Stimulated activated CD4-positive, alpha-beta T cell treated with anti-CD3 and anti-CD28 coated beads, Interleukin-4, amount 100 ng/mL, for 48 hours (primary cell): ENCODE data around the gene ATP5MK.
"Not testable (repeated sequence)": the region's sequence is repeated elsewhere in the genome, so short reads cannot be mapped to it uniquely, and the experiment has no call there.

Experiments
- DNase-seq, 2 donors: peaks; one replicate each; pipeline ENCODE4 v3.0.0-alpha.2; 2020; ENCODE audit warnings: low read depth in 2 of 2

Gene ATP5MK, protein sequence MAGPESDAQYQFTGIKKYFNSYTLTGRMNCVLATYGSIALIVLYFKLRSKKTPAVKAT

DNA sequence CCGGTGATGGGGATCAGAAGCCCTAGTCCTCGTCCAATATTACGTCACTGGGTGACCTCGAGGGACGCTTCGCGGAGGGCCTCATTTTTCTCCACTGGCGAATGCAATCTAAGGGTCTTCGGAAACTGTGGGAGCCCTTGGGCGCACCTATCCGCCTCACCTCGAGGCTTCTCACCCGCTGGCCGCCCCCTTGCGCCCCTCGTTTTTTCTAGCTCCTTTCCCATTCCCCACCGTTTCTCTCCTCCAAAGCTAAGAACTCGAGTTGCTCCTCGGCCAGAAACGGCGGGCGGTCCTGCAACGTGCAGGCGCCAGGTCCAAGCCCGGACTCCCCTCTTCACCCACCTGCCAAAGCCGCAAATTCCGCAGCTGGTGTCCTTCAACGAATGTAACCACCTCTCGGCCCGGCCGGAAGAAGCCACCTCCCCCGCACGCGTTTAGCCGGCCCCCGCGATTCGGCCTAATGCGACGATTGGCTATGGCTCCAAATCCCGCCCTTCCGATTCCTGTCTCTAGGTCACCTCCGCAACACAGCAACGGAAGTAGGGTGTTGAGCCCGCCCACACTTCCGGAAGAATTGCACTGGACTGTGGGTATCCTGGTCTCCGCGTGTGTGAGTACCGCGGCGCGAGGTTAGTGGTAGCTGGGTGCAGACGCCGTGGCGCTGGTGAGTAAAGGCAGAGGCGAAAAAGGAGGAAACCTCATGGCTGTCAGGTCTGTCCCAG is at the start of gene ATP5MK, which contains the start of gene PDCD11:
Gene ATP5MK (minus strand): TSS at position 409 of the 722 bp plus-strand sequence. CDS start 4,018 bp downstream, outside the sequence.
Gene PDCD11 (plus strand): TSS at position 560 of the 722 bp plus-strand sequence. CDS start 1,801 bp downstream, outside the sequence.
- DNase-seq, result peak; percentile 93 to 97

DNA sequence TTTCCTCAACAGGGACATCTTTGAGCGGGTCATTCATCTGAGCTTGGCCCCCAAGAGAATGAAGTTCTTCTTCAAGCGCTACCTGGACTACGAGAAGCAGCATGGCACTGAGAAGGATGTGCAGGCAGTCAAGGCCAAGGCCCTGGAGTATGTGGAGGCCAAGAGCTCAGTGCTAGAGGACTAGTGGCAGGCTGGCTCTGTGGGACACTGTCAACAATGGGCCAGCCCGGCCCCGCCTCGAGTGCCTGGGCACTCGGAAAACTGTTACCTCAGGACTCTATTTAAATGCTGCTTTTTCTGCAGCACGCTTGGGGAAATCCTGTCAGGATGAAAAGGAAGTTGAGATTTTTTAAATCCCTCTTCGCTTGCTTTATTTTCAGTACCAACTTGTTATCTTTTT is 49.1 kb upstream of the ATP5MK start:
- no peak for DNase-seq

DNA sequence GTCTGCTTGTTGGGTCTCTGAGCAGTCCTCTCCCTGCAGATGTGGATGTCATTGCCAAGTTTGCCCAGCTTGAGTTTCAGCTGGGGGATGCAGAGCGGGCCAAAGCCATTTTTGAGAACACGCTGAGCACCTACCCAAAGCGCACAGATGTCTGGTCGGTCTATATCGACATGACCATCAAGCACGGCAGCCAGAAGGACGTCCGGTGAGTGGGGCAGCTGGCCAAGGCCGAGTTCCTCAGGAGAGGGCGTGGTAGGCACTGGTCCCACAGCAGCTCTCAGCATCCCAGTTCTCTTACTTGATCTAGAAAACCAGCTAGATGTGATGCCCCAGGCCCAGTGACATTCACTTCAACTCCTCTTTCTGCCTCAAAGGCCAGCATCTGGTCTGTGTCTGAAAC is 48.2 kb upstream of the ATP5MK start:
- DNase-seq, result no peak

DNA sequence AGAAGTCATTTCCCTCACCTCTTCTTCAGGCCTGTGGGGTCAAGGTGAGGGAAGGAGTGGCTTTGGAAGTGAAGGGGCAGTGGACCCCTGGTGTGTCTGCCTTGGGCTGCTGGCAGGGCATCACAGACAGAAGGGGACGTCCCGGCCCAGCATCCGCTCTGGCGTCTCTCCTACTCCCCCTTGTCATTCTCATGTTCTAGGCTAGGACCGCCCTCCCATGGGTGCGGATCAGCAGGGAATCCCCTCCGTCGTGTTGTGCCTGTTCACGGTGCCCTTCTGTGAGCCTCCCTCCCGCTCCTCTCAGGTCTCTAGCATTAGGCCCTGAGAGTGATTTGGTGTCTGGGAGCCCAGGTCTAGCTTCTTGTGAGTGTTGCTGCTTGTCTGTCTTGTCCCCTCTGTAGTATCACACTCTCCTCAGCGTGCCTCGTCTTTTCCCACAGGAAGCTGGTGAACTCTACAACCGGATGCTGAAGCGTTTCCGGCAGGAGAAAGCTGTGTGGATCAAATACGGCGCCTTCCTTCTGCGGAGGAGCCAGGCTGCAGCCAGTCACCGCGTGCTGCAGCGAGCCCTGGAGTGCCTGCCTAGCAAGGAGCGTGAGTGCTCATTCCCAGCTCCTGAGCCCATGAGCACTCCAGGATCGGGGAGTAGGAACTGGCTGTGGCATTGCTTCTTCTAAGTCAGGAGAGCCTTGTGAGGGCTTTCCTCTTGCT is 47.4 kb upstream of the ATP5MK start:
- no peak for DNase-seq

DNA sequence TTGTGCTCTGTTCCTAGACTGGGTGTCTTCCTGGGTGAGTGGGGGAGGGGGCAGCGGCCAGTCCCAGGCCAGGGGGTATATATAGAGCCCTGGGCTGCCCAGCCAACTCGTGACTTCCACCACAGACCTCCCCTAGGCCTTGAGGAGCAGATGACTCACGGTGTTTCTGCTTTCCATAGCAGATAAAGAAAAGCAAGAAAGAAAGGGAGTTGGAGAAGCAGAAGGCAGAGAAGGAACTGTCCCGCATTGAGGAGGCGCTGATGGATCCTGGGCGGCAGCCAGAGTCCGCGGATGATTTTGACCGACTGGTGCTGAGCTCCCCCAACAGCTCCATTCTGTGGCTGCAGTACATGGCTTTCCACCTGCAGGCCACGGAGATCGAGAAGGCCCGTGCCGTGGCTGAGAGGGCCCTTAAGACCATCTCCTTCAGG is 45.8 kb upstream of the ATP5MK start:
- no peak for DNase-seq

DNA sequence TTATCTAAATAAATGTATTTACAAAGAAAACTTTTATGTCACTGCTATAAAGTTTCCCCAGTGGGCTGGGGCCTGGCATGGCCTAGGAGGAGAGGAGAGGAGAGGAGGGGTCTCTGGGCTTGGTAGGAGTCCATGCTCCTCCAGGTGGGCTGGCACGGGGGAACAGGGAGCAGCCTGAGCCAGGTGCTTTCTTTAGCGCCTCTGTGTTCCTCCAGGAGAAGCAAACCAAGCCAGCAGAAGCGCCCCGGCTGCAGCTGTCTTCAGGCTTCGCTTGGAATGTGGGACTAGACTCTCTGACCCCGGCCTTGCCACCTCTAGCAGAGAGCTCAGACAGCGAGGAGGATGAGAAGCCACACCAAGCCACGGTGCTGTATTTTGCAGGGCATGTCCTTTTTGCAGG is 45.3 kb upstream of the ATP5MK start:
- no peak for DNase-seq

DNA sequence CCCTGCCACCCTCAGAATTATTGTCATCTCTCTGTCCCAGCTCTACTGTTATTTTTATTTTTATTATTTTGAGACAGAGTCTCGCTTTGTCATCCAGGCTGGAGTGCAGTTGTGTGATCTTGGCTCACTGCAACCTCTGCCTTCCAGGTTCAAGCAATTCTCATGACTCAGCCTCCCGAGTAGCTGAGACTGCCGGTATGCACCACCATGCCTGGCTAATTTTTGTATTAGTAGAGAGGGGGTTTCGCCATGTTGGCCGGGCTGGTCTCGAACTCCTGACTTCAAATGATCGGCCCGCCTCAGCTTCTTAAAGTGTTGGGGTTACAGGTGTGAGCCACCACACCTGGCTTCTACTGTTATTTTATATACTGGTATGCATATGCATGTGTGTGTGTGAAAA is 44.9 kb upstream of the ATP5MK start:
- no peak for DNase-seq

DNA sequence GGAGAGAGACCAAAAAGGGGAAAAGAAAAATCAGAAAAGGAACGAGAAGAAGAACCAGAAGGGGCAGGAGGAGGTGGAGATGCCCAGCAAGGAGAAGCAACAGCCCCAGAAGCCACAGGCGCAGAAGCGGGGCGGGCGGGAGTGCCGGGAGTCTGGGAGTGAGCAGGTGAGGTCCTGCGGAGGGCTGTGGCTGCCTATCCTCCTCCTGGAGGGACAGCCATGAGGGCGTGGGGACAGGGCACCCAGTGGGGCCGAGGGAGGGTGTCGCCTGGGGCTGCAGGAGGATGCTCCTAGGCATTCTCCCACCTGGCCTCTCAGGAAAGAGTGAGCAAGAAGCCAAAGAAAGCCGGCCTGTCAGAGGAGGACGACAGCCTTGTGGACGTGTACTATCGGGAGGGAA is 44.1 kb upstream of the ATP5MK start:
- DNase-seq, result no peak

DNA sequence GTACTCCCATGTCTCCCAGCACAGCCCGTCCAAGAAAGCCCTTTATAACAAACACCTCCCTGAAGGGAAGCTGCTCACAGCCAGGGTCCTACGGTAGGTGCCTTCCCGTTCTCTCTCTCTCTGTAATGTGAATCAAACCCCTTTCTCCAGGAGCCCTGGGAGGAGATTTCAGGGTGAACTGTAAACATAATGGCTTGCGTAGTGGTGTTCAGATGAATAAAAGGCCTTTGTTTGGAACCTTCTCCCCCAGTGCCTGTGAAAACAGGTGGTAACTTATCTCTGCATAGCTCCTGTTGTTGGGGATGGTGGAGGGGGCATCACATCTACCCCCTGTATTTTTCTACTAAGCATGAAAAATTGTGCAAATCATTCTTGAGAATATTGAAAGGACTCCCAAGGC is 43.5 kb upstream of the ATP5MK start:
- no peak for DNase-seq

DNA sequence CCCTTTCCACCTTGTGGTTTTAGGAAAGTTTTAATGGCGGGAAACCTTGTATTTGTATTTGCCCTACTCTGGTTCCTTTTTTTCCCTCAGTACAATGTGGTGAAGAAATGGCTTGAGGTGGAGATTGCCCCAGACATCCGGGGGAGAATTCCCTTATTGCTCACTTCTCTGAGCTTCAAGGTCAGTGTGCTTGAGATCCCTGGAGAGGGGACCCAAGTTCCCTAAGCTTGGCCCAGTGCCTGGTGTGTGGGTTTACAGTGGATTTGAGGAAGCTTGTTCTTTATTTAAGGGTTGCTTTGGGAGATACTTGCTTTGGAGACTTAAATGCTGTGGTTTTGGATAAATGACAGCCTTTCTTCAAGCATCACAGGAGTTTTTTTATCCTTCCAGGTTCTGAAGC is 37.6 kb upstream of the ATP5MK start:
- no peak for DNase-seq

DNA sequence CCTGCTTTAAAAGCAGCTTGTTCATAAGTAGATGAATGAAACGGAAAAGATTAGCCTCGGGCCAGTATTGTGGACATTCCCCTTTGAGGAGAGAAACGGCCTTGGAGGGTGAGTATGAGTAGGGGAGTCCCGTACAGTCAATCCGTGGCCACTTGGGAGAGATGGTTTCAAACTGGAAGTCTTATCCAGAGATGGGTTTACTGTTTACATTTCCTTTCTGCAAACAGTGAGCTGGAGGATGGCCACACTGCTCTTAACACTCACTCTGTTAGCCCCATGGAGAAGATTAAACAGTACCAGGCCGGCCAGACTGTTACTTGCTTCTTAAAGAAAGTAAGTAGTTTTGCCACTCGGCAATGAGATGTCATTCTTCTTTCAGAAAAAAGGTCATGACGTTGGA is 35.6 kb upstream of the ATP5MK start:
- no peak for DNase-seq

DNA sequence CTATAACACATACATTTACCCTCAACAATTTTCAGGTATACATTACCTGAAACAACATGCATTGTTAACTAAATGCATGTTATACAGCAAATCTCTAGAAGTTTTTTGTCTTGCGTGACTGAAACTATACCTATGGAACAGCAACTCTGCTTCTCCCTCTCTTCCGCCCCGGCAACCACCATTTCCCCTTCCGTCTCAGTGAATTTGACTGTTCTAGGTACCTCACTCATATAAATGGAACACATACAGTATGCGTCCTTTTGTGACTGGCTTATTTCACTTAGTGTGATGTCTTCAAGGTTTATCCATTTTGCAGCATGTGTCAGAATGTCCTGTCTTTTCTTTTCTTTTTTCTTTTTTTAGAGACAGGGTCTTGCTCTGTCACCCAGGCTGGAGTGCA is 33.4 kb upstream of the ATP5MK start:
- no peak for DNase-seq

DNA sequence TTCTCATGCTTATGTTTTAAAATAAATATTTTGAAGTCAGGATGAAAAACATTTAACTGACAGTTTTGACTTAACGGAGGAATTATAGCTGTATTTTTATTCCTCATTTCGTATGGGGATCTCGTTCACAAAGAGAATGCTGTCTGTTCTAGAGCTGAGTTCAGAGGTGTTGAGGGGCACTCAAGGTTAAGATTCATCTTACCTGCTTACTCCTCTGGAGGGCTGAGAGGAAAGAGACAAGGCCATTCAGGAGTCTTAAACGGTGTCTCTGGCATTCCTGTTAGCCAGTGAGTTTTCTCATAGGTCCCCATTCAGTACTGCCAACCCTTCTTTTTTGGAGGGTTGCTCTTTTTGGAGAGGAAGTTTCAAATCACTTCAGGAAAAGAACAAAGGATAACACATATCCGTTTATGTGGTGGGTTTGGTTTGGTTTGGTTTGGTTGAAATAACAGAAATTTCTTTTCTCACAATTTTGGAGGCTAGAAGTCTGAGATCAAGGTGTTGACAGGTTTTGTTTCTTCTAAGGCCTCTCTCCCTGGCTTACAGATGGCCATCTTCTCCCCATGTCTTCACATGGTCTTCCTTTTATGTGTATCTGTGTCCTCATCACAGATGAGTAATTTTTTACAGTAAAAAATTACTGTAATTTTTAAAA is 32.8 kb upstream of the ATP5MK start:
- no peak for DNase-seq

DNA sequence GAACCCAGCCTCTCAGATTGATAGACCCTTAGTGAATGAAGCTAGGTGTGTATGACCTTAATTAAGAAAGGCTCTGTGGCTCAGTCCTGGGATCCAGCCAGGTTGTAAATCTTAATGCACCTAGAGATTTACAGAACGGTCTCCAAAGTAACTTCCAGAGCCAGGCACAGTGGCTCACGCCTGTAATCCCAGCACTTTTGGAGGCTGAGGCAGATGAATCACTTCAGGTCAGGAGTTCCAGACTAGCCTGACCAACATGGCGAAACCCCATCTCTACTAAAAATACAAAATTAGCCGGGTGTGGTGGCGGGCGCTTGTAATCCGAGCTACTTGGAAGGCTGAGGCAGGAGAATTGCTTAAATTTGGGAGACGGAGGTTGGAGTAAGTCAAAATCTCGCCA is 31.6 kb upstream of the ATP5MK start:
- DNase-seq, result no peak

DNA sequence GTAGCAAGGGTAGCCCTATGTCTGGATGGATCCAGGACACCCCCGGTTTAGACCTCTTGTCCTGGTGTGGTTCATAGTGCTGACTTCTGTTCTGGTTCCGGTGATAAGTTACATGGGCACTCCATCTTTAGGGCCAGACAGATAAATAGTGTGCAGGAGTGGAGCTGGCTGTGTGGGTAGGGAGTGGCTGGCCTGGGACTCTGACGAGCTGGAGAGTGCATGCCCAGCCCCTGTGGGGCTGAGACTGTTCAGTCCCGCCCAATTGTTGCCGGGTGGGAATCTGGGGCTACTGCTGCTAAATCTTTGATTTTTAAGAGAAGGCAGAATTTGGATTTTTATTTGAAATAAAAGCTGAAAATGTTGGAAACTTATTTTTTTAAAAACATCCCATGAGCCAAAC is 27.5 kb upstream of the ATP5MK start:
- DNase-seq, result no peak

DNA sequence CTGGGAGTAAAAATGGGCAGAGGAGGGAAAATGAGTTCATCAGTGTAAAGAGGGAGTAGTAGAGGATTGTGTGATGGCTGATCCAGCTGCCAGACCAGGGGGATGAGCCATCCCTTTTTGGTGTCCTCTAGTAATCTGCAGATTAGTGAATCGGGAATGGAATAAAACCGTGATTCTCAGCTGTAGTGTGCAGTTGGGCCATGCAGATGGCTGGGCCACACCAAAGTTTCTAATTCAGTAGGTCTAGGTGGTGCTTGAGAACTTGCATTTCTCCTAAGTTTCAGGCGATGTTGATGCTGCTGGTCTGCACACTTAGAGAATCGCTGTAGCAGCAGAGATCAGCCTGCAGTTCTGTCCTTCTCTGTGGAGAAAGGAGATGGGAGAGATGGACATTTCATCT is 22.8 kb upstream of the ATP5MK start:
- no peak for DNase-seq

DNA sequence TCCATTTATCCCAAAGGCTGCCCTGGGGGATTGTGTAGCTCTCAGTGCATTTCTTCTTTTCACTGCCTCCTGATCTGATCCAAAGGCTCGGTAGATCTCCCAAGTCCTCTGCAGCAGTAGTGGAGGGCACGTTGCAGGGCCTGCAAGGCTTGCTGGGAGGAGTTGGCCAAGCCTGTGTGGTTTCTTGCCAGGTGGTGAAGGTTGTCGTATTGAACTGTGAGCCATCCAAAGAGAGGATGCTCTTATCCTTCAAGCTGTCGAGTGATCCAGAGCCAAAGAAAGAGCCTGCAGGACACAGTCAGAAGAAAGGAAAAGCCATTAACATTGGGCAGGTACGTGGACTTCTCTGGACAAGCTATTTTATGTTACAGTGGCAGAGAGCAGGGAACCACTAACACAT is 21.3 kb upstream of the ATP5MK start:
- DNase-seq, result no peak

DNA sequence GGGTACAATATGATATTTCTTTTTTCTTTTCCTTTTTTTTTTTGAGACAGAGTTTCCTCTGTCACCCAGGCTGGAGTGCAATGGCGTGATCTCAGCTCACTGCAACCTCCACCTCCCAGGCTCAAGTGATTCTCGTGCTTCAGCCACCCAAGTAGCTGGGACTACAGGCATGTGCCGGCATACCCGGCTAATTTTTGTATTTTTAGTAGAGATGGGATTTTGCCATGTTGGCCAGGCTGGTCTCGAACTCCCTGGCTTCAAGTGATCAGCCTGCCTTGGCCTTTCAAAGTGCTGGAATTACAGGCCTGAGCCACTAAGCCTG is 20.8 kb upstream of the ATP5MK start:
- DNase-seq, result not testable (repeated sequence)

DNA sequence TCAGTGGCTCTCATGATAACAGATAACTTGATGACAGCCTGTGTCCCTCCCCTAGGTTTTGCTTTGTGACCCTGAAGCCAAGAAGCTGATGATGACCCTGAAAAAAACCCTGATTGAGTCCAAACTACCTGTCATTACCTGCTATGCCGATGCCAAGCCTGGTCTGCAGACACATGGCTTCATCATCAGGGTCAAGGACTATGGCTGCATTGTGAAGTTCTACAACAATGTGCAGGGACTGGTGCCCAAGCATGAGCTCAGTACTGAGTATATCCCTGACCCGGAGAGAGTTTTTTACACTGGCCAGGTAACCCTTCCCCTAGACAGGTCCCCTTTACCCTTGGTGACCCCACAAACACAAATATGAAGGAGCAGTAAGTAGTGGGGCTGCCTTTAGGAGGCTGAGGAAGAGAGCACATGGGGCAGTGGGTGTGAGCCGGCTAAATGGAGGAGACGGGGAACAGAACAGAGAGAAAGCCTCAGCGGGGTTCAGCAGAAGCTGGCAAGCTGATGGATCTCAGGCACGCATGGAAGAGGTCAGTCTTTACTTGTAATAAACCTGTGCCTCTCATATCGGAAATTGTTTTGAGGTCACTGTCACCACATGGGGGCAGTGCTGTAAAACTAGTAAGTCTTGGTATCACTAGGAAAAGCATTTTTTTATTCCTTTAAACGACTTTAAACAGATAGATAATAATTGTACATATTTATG is 20.3 kb upstream of the ATP5MK start:
- DNase-seq, result peak in 1 of 2 donors; percentile 32

DNA sequence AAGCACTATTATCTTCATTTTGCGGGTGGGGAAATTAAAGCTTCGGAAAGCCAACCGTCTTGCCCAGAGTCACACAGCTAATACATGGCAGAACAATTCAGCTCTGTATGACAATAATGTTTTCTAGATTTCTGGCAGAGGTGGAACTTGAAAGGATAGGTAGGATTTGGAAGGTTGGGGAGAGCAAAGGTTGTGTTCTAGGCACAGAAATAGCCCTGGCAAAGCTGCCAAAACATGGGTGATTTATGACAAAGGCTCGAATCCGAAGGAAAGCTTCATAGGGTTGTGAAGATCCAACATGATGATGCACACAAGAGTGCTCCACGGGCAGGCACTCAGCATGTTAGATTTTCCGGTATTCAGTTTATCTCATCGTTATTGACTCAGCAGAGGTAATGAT is 19.3 kb upstream of the ATP5MK start:
- no peak for DNase-seq

DNA sequence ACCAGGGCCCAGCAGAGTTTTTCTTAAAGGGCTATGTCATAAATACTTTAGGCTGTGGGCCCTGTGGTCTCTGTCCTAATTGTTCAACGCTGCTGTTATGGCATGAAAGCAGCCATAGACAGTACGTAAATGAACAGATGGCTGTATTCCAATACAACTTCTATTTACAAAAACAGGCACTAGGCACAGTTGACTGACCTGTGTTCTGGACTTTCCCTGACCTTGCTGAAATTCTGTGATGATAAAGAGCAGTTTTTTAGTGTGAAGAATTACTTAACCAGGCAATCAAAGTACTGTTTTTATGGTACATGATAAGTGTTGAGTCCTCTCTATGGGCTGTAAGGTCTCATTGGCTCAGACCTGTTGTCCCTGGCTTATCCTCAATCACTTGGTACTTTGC is 17.3 kb upstream of the ATP5MK start:
- no peak for DNase-seq

DNA sequence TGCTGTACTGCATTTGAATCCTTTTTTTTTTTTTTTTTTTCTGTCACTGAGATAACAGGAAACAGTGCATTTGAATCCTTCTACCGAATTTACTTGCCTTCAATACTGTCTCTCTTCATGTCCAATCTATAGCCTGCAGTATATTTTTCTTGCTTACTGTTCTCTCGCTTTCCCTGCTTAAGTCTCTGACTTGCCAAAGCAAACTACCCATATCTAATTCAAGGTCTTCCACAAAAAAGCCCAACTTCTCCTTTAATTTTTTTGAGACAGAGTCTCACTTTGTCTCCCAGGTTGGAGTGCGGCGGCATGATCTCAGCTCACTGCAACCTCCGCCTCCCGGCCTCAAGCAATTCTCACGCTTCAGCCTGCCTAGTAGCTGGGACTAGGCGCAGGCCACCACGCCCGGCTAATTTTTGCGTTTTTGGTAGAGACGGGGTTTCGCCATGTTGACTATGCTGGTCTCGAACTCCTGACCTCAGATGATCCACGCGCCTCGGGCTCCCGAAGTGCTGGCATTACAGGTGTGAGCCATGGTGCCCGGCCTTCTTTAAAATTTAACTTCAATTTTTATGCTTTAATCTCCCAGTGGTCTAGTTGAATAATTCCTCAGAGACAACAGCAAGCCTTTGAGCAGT is 1.0 kb upstream of the ATP5MK start:
- DNase-seq, result no peak
